Measurements from ENCODE around the gene SH3TC1.

SH3TC1 gene

DNA sequence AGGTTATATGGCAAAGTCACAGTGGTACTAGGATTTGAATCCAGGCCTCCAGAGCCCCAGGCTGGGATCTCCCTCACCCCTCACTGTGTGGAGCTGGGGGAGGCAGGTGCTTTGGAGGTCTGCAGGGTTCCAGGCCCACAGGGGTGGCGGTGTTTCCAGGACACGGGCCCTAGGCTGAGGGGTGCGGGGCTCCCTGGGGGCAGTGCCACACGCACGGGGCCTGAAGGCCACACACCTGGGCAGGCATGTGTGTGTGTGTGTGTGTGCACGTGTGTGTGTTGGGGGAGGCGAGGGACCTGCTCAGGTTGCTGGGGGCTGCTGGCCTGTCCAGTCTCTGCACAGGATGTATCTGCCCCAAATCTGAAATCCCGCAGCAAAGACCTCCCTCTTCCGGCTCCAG is 18.8 kb downstream of the SH3TC1 start:
- DNase-seq: no peak

DNA sequence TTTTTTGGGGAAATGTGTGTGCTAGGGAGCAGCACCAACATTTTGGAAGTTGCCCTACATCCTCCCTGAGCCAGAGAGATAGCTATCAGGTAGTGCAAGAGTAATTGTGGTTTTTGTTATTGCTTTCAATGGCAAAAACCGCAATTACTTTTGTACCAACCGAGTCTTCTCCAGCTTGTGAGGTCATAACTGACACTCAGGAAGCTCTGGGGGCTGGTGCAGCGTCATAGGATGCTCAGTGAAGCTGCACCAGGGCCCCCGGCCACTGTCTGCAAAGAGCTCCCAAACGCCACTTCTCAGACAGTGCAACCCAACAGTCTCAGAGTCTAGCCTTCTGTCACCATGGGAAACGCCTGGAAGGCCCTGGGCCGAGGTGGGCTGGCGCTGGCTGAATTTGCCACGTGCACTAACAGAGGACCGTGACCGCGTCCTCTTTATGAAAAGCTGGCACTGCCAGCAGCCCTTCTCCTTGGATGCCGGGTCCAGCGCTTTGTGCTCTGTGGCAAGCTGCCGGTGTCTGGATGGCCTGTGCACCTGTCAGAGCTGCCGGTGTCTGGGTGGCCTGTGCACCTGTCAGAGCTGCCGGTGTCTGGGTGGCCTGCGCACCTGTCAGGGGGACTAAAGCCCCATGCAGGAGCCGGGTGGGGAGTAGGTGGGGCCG is 19.4 kb downstream of the SH3TC1 start:
- DNase-seq: no peak

GRCh38 chr4:8219236-8219635 is 20.1 kb downstream of the SH3TC1 start:
- no peak for DNase-seq

DNA sequence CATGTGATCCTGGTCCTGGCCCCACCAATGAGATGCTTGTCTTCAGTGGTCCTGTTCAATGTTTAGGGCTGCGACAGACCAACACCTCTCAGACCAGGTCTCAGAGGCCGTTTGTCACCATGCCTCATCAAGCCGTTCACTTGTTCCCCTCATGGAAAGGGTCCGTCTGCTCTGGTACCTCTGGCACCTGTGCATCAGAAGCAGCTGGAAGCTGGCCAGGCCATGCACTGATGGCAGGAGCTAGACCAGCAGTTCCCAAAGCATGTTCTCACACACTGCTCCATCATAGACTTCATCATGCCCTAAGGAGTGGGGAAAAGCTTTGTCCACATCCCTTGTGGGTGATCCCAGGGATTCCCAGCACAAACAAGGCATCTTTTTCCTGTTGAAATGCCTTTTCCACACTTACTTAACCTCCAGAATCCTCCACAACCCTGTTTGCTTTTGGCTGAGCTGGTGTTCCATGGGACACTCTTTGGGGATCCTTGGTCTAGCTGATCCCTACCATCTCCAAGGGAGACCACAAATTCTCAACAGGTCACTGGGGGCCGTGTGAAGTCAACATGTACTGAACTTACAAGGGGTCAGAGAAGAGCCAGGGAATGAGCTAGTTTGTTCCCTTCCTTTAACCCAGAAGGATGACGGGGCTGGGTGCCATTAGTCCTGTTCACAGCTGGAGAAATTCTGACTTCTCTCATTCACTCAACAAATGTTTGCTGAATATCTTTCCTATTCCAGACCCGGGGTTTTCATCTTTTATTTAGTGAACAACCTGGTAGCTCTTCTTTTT is 21.8 kb downstream of the SH3TC1 start:
- DNase-seq: no peak

GRCh38 chr4:8221476-8221875 is 22.4 kb downstream of the SH3TC1 start:
- DNase-seq: no peak

DNA sequence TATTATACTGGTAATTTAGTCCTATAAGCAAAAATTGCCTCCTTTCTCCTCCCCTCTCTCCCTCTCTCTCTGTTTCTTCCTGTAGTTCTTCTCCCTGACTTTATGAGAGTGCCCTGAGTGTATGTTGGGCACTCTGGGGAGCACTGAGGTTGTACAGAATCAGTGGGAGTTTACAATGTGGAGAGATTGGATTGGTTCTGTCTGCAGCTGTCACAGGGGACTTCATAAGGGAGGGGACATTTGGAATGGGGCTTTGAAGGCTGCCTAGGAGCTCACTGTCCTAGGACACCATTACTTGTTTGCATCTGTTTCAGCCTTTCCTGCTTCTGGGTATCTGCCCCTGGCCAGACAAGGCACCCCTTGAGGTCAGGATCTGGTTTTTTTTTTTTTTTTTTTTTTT is 22.9 kb downstream of the SH3TC1 start:
- DNase-seq: no peak

DNA sequence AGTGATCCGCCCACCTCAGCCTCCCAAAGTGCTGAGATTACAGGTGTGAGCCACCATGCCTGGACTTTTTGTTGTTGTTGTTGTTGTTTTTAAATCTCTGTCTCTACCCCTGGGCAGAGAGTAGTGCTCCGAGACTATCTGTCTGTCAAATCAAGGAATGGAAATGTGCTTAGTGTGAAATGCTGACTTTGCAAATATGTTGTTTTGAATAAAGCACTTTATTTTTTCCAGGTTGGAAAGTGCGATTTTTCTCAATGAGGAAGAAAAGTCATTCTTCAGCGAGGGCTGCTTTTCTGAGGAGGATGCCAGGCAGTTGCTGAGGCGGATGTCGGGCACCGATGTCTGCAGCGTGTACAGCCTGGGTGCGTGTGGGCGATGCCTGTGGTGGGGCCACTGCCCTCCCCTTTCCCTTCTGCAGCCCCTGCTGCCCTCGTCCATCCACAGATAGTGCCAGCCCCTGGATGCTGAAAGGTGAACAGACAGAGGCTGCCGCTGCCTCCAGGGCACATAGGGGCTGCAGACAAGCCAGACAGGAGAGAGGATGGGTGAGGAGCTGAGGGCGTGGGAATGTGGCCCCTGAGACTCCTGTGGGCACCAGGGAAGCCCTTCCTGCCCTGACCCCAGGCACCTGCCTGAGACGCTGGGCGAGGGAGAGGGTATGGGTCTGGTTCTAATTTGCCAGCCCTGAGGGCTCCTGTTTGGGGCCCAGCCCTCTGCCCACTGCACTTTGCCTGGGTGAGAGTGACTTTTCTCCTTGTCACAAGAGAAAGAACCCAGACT is 23.7 kb downstream of the SH3TC1 start:
- no peak for DNase-seq

- DNase-seq: no peak
These were observed 25.3 kb downstream of the SH3TC1 start for GRCh38 chr4:8224267-8224974.

- no peak for DNase-seq
These were observed 26.0 kb downstream of the SH3TC1 start for GRCh38 chr4:8224975-8225625.

GRCh38 chr4:8225706-8226443 is 26.8 kb downstream of the SH3TC1 start:
- no peak for DNase-seq

DNA sequence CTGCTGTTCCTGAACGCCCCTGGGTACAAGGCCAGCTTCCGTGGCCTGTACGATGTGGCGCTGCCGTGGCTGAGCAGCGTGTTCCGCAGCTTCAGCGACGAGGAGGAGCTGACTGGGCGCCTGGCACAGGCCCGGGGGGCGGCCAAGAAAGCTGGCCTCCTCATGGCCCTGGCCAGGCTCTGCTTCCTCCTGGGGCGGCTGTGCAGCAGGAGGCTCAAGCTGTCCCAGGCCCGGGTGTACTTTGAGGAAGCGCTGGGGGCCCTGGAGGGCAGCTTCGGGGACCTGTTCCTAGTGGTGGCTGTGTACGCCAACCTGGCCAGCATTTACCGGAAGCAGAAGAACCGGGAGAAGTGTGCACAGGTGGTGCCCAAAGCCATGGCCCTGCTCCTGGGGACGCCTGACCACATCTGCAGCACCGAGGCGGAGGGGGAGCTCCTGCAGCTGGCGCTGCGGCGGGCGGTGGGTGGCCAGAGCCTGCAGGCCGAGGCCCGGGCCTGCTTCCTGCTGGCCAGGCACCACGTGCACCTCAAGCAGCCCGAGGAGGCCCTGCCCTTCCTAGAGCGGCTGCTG is 28.2 kb downstream of the SH3TC1 start:
- DNase-seq: no peak

GRCh38 chr4:8227771-8228318 is 28.8 kb downstream of the SH3TC1 start:
- DNase-seq: no peak

DNA sequence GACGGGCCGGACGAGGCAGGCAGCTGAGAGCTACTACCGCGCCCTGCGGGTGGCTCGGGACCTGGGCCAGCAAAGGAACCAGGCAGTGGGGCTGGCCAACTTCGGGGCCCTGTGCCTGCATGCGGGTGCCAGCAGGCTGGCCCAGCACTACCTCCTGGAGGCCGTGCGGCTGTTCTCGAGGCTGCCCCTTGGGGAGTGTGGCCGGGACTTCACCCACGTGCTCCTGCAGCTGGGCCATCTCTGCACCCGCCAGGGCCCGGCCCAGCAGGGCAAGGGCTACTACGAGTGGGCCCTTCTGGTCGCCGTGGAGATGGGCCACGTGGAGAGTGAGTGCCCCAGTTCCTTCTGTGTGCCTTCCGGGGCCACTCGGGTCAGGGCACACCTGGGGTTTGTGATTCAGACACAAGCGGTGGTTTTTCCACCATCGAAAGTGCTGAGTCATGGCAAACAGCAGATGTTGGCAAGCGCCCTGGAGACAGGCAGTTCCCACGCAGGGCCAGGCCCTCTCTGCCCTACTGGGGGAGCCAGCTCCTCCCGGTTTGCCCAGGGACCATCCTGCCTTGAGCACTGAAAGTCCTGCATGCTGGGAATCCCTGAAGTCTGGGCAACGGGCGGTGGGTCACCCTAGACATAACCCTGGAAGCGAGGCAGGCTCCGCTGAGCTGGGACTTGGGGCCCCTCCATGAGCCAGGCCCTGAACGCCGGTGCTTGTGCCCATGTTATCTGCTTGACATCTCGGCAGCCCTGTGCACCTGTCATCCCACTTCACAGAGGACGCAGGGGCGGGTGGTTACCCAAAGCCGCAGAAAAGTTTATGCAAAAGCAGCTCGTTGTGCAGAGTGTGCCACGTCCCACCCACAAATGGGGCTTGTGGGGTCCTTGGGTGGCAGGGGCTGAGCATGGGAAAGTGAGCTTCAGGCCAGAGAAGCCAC is 29.5 kb downstream of the SH3TC1 start:
- DNase-seq: no peak

GRCh38 chr4:8229331-8229975 is 30.4 kb downstream of the SH3TC1 start:
- no peak for DNase-seq

DNA sequence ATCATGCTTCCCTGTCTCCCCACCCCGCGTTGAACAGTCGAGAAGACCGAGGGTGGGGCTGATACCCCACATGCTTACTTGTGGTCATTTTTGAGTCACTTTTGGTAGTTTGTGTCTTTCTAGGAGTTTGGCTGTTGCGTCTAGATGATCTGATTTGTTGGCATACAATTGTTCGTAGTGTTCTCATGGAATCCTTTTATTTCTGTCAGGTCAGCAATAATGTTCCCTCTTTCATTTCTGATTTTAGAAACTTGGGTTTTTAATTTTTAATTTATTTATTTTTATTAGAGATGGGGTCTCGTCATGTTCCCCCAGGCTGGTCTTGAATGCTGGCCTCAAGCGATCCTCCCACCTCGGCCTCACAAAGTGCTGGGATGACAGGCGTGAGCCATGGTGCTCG is 30.9 kb downstream of the SH3TC1 start:
- DNase-seq: no peak

GRCh38 chr4:8230891-8231290 is 31.8 kb downstream of the SH3TC1 start:
- DNase-seq: no peak

DNA sequence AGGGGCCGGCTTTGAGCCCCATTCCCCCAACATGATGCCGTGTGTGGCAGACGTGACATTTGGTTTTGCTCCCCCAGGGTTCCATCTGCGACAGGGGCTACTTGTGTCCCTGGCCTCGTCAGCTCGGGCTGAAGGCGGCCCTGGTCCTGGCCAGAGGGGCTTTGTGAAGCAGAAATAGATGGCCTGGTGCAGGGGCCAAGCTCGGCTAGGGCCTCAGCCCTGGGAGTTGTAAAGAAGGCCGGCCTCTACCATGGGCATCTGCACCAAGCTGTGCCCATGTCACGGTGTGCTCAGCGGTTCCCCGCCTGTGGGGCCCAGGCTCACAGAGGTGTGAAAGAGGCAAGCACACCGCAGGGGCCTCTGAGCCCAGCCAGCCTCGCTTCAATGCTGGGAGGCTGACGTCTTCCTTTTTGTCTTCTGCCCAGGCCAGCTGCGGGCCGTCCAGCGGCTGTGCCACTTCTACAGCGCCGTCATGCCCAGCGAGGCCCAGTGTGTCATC is 32.5 kb downstream of the SH3TC1 start:
- no peak for DNase-seq

DNA sequence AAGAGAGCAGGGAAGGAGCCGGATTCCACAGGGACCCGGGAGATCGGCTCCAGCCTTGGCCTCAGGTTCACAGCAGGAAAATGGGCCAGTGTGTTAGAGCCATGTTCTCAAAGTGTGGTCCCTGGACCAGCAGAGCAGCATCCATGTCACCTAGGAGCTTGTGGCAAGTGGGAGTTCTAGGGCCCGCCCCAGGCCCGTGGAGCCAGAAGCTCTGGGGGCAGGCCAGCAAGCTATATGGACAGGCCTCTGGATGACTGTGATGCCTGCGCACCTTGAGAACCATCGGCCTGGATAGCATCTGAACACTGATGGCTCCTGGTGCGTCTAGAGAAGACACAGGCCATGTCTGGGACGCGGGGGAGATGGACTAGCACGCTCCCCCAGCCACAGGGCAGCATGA is 33.7 kb downstream of the SH3TC1 start:
- DNase-seq: no peak
